ENCODE results near the gene FLYWCH2. TPM values are rescaled to one million over a fixed set of nuclear protein-coding genes. Genes with fewer than 3 reads are reported as not detected.

The FLYWCH2 gene
- total and polyA plus RNA-seq, 2 donors (not counting 3 experiments of a cell fraction or from before 2014, with no cell fraction given), result 18.3 to 34.6 TPM

DNA sequence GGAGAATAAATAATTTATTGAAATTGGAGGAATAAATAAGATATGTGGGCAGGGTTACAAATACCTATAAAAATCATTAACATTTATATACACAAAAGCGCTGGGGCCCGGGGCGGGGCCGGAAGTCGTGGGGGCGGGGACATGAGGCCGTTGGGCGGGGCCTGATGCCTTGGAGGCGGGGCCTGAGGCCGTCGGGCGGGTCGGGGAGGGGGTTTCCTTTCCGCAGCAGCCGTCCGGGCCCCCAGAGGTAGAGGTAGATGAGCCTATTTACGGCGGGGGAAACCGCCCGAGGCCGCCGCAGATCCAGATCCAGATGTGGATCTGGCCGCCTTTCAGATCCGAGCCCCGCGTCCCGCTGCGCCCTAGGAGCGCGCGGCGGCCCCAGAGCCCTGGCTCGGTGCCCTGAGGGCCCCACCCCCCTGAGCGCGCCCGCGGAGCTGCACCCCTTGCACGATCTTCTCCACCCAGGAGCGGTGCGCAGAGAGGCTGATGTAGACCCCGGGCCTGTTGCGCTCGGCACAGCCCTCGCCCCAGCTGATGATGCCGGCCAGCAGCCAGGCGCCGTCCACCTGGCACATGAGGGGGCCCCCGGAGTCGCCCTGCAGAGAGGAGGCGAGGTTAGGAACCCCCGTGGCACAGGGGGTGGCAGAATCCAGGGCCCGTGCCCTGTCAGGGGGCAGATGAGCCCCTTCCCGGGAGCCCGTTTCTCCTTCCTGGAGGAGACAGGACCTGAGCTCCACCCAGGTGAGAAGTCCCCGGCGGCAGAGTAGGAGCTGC is 30.1 kb upstream of the FLYWCH2 start:
- Histone ChIP-seq H3K9ac (replicated peaks; ENCODE audit: extremely low read depth, insufficient read depth, low read length) (no peak overlapping the region), H3K9me1 (replicated peaks; ENCODE audit: control insufficient read depth, extremely low read depth, insufficient read depth, low read length) (no peaks in the 10 kb centered on the region), H2AFZ (ENCODE audit: low read depth, low read length) (no peak overlapping the region), H3K79me2 (ENCODE audit: control insufficient read depth, insufficient read depth, low read length) (no peaks in the 10 kb centered on the region), H3K4me1 (ENCODE audit: control insufficient read depth, extremely low read depth, insufficient read depth, low read length) (no peaks in the 10 kb centered on the region), H3K4me3 (replicated peaks in 1 of 3; ENCODE audit: insufficient read depth in 1 of 3, low read depth in 1 of 3, low read length in 3 of 3) (no peak overlapping the region), H3K4me2 (ENCODE audit: insufficient read depth, low read length) (no peak overlapping the region), H3K27me3 (ENCODE audit: control insufficient read depth in 2 of 2, insufficient read depth in 2 of 2, low read length in 2 of 2) (peaks cover 0 to 4% of the 10 kb centered on the region in 2 experiments), H4K20me1 (replicated peaks; ENCODE audit: control insufficient read depth, extremely low read depth, insufficient read depth, low read length) (no peaks in the 10 kb centered on the region), H3K27ac (ENCODE audit: insufficient read depth, low read depth, low read length) (no peak overlapping the region), H3K36me3 (ENCODE audit: control insufficient read depth in 2 of 2, extremely low read depth in 1 of 2, insufficient read depth in 2 of 2, low read length in 2 of 2) (no peaks in the 10 kb centered on the region), H3K9me3 (replicated peaks; ENCODE audit: control insufficient read depth, insufficient read depth, low read length) (peaks cover 2% of the 10 kb centered on the region)
- dilution Hi-C loops (cut with MboI; ENCODE audit: extremely low pct_ligation_motif_present, low sequenced_read_pairs), result no loop called here
- FAIRE-seq (no peak), DNase-seq (ENCODE audit: low read depth, low spot score) (no peak)
- intact Hi-C loops (cut with micrococcal nuclease), result no loop called here
- ChIA-PET POLR2A (no interaction called here), CTCF (interaction anchor here (0.9 to 2.4 kb wide), 3 partner anchors 10 to 15 kb away, joined by 3 to 15 read pairs (median 4); no protein-coding TSS in a partner anchor)
- no TSS peak for BruUV-seq (replicated peaks)
- TF ChIP-seq POLR2A (IDR thresholded peaks at IDR 0.05; ENCODE audit: low read depth, low read length) (no peak), MYC (IDR thresholded peaks at IDR 0.05; ENCODE audit: low read depth, low read length) (no peak), FOS (IDR thresholded peaks at IDR 0.05; ENCODE audit: borderline replicate concordance, insufficient read depth, low read length) (no peak), JUN (IDR thresholded peaks at IDR 0.05; ENCODE audit: borderline replicate concordance, insufficient read depth, insufficient read length, low read depth) (no peak), EZH2 (IDR thresholded peaks at IDR 0.05; ENCODE audit: borderline replicate concordance, low read depth, low read length, severe bottlenecking) (no peak), GATA2 (IDR thresholded peaks at IDR 0.05; ENCODE audit: insufficient read depth, insufficient read length, low read depth, low read length) (no peak), POLR2AphosphoS5 (IDR thresholded peaks at IDR 0.05; ENCODE audit: insufficient read depth, low read depth, low read length) (no peak)
- TF ChIP-seq, protein P1, sequence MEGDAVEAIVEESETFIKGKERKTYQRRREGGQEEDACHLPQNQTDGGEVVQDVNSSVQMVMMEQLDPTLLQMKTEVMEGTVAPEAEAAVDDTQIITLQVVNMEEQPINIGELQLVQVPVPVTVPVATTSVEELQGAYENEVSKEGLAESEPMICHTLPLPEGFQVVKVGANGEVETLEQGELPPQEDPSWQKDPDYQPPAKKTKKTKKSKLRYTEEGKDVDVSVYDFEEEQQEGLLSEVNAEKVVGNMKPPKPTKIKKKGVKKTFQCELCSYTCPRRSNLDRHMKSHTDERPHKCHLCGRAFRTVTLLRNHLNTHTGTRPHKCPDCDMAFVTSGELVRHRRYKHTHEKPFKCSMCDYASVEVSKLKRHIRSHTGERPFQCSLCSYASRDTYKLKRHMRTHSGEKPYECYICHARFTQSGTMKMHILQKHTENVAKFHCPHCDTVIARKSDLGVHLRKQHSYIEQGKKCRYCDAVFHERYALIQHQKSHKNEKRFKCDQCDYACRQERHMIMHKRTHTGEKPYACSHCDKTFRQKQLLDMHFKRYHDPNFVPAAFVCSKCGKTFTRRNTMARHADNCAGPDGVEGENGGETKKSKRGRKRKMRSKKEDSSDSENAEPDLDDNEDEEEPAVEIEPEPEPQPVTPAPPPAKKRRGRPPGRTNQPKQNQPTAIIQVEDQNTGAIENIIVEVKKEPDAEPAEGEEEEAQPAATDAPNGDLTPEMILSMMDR (IDR thresholded peaks at IDR 0.05; ENCODE audit: extremely low read depth in 1 of 2, insufficient read depth in 1 of 2, low read depth in 1 of 2, low read length in 2 of 2), result no peak
- TF ChIP-seq, protein P2, sequence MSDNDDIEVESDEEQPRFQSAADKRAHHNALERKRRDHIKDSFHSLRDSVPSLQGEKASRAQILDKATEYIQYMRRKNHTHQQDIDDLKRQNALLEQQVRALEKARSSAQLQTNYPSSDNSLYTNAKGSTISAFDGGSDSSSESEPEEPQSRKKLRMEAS (IDR thresholded peaks at IDR 0.05; ENCODE audit: insufficient read depth, insufficient read length), result no peak

Data from endothelial cell of umbilical vein (primary cell).